NCI-H2029 treated with DMSO at 0.1 percent for 48 hours (cell line): ENCODE data around the gene KCNIP4.
"Not testable (repeated sequence)": the region's sequence is repeated elsewhere in the genome, so short reads cannot be mapped to it uniquely, and the experiment has no call there.

Experiments used
- DNase-seq: peaks from one replicate; lab custom pipeline; 2025; lab: John Stamatoyannopoulos, UW

The KCNIP4 gene

DNA sequence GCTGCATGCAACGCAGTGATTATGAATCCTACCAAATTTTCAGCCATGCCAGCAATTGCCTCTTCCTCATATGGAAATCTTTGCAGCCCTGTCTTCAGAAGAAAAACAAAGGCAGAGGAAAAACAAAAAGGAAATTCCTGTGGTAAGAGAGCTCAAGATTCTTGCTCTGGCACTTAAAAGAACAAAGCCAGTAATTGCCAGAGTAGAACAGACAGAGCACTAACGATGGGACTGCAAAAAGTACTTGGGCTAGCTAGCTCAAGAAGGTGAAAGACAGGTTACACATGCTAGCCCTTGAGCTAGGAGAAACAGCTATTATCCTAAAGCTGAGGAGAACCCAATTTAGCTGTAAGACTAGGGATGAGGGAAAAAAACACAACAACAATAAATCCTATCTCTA is 582.3 kb downstream of the KCNIP4 start:
- no peak for DNase-seq

GRCh38 chr4:21363701-21364100 is 584.9 kb downstream of the KCNIP4 start:
- DNase-seq = no peak

- DNase-seq = not testable (repeated sequence)
Observed at GRCh38 chr4:21352354-21352753, 596.2 kb downstream of the KCNIP4 start.

DNA sequence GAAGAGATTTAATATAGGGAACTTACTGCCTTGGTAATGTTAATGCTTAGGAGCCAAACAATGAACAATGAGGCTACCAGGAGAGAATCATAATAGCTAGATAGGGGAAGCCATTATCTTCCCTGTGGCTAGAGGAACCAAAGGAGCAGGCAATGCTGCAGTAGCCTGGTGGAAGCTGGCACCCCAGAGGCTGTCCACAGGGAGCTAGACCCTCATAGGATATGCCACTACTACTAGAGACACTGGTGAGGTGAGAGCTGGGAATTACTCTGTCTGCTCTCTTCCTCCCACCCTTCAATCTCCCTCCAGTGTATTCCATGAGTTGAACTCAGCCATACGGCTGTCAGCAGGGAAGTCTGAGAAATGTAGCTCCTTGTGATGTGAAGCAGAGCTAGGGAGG is 601.4 kb downstream of the KCNIP4 start:
- DNase-seq = no peak

- DNase-seq = no peak
Observed at GRCh38 chr4:21327976-21328700, 620.4 kb downstream of the KCNIP4 start.

- DNase-seq = no peak
Observed at GRCh38 chr4:21320034-21320433, 628.5 kb downstream of the KCNIP4 start.

DNA sequence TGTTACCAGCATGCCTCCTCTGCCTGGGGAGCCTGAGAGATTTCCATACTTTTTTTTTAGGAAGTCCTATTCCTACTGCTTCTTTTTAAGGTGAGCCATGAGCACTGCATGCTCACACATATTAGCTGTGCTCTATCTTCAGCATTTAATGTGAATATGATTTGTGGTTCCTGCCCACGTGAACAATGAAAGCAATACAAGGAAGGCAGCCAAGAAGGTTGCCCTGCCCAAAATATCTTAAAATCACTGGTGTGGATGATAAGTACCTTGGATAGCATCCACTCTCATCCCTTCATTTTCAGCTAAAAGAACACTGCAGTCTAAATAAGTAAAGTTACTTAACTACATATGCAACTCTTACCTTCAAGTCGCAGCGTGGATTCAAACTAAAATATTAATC is 640.9 kb downstream of the KCNIP4 start:
- DNase-seq = no peak

DNA sequence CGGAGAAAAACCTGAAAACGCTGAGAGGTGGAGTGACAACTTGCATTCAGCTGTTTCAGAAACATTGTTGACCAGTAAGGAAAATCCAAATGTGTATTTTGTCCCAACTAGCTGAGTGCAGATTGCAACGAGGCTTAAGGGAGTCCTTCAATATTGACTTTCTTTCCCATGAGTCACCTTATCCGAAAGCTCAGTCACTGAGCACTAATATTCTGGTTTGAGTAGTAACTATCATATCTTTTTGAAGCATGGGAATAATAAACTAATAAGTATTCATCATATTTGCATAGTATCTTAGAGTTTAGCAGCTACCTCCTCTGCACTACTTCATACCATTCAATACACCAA is 644.1 kb downstream of the KCNIP4 start:
- no peak for DNase-seq

DNA sequence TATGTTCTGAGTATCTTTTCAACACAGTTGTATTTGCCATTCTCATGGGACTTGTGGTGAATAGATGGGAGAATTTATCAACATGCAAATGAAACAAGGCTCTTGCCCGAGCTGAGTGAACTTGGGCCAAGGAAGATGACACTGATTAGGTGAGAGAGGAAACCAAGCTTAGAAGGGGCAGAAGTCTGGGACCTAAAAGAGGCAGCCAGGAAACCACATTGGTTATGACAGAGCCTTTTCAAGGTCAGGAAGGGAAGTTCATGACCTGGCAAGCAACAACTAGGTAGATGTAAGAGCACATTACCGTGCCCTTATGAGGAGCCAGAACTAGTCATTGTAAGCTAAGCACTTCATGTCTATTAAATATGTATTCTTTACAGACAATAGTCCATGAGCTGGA is 658.0 kb downstream of the KCNIP4 start:
- no peak for DNase-seq

GRCh38 chr4:21276046-21276445 is 672.5 kb downstream of the KCNIP4 start:
- DNase-seq = no peak

DNA sequence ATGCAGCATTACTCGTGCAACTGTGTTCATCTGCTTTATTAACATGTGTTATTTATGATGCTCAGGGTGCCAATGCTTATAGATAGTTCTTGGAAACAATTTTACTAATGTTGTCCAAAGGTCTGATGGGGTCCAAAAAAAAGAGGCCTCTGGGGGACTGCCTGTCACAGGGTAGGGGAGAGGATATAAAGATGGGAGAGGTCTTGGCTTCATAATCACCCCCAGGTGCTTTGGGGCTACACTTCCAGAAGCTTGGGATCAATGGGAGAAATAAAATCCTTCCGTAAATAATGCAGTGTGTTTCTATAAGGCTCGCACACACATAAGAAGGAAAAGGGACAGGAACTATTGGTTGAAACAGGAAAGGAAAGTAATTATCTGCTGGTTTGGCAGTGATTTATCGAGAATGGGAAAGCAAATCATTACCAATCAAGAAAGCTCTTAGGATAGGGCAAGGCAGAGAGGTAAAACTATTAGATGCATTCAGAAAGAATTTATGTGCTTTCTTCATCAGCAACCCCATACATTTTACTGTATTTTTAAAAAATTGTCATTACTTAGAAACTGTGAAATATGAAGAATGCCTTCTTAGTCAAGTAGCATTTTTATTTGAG is 677.0 kb downstream of the KCNIP4 start:
- no peak for DNase-seq

DNA sequence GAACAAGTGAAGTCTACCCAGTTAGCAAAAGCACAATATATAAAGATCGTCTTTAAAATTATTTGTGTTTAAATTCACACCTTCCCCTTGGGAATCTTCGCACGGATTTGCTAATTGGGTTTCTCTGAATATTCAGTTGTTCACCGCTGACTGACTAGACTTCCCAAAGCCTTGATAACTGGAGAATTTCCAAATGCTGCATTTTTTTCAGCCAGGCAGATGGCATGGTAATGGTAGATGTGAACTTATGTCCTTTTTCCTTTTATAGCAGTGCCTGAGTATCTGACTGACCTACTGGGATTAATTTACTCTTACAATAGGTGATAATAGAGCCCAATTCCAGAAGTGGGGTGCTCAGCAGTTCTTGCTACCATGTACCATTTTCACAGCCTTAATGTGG is 700.2 kb downstream of the KCNIP4 start:
- DNase-seq = no peak

DNA sequence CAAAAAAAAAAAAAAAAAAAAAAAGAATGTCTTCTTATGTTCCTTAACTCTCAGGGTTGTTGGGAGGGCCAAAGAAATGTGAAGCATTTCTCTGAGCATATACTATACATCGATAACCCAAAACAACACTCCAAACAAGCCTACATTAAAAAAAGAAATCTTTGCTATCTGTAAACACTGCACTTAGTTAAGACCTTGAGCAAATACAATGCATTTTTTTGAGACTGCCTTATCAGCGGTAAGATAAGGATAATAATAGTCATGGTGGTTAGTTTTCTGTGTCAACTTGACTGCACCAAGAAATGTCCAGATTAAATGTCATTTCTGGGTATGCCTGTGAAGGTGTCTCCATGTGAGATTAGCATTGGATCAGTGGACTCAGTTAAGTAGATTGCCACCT is 706.4 kb downstream of the KCNIP4 start:
- DNase-seq = no peak

DNA sequence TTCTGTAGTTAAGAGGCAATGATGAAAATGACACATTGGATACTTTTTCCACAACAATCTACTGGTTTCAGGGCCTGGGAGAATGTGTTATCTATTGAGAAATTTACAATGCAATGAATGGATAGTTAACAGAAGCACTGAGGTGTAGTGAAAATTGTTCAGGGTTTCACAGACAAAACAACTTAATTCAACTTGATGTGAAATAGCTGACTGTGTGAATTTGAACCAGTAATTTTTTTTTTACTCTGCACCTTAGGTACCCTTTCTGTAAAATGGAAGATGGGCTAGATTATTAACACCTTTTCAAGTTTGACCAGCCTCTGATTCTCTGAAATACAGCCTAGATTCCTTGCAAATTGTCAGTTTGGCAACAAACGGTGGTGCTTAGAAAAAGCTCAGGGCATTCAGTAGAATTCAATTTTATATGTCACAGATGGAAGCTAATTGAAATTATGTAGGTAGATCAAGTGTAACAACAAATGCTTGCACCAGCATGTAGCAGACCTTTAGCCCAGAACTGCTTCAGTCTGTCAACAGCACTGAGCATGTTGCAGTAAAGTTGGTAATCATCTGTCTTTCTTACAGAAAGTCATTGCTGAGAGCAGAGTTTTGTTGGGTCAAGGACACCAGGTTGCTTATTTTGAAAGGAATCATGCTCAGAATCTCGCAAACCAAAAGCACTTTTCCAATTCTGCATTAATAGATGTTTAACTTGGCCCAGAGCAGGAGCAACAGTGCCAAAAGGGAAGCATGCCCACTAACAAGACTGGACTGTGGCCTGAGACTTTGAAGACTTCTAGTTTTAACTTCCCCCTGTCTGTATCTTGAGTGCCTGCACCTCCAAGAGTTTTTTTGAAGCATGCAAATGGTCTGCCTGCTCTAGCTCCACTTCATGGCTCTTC is 721.7 kb downstream of the KCNIP4 start:
- DNase-seq = no peak

- no peak for DNase-seq
Observed at GRCh38 chr4:21211846-21212245, 736.7 kb downstream of the KCNIP4 start.

DNA sequence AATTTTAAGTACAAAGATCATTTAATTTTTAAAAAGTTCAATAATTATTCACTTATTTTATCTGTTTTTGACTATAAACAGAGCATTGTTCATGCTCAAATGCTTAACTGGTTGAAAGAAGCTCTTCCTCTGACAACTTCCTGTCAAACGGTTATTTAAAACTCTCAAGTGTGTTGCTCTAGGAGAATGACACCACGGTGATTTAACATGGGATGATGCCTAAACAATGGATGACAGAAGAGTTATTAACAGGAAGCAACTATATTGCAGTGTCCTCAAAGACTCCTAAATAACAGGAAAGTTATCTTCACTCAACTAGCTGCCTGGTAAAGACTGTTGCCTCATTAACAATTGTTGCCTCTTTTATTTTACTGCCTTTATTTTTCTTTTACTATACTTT is 738.7 kb downstream of the KCNIP4 start:
- DNase-seq = no peak

- no peak for DNase-seq
Observed at GRCh38 chr4:21205821-21206531, 742.6 kb downstream of the KCNIP4 start.

GRCh38 chr4:21203416-21203815 is 745.2 kb downstream of the KCNIP4 start:
- DNase-seq = no peak

- DNase-seq = no peak
Observed at GRCh38 chr4:21202959-21203358, 745.6 kb downstream of the KCNIP4 start.

GRCh38 chr4:21198683-21199082 is 749.9 kb downstream of the KCNIP4 start:
- no peak for DNase-seq

DNA sequence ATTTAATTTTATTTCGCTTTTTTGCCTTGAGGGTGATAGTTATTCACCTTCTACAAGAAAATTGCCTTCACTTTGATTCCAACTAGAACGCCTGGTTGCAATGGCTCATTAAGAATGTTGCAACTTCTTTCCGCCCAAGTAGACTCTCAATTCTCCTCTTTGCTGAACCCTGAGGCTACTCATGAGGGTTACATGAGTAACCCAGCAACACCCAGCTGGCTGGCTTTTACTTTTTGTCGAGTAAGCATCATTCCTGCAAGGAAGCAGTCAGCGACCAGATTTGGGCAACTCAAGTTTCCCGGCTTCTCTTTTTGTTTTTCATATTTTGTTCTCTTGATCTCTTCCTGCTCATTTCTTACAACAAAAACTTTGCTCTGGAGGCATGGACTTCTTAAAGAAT is 752.9 kb downstream of the KCNIP4 start:
- DNase-seq = no peak

DNA sequence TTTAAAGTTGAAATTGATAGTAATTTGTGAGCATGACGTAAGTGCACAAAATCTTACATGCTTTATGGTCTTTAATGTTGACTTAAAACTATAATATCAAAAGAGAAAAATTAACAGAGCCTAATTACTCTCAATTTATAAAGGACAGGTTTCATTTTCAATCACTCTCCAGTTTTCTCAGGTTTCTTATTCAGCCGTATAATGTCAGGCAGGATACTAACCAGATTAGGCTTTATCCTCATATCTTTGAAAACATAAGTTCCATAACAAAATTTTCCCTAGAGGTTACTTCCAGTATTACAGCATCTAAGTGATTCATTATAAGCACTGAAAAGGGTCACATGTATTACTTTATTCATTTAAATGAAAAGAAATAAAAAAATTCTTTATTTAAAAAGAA is 756.2 kb downstream of the KCNIP4 start:
- DNase-seq = no peak
